ENCODE measurements around the gene BTBD9. TPM values are rescaled to one million over a fixed set of nuclear protein-coding genes. Genes with fewer than 3 reads are reported as not detected.

BTBD9 gene
- total RNA-seq, 3 donors from 2014 or later: 12.8 to 25.5 (median 19.0) TPM

DNA sequence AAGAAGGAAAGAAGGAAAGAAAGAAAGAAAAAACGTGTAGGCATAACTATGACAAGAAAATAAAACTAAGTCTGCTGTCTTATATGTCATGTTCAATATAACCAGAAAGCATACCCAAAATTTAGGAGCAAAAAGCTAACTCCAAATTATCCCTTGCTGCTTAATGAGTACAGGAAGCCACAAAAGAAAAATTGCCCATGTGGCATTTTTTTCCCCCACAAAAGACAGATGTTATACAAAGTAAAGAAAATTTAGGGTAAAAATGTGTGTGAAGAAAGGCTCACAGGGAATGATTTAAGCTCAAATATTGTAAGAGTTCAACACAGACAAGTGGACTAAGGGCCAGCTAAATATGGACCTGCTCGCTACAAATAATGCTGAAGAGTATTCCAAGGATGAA, 263.8 kb downstream of the BTBD9 start:
- no peak overlapping the region for H3K27ac ChIP-seq
- no peaks in the 10 kb centered on the region for H3K36me3 ChIP-seq
- intact Hi-C loops (cut with DNase I; ENCODE audit: low total_unique reads): loop anchor here (5.0 kb wide), 1 partner anchor 64 kb away; no protein-coding TSS in a partner anchor
- H3K4me3 ChIP-seq: no peak overlapping the region
- no peaks in the 10 kb centered on the region for H3K4me1 ChIP-seq
- no peaks in the 10 kb centered on the region for H3K9me3 ChIP-seq
- TF ChIP-seq POLR2AphosphoS5 (IDR thresholded peaks at IDR 0.05) (no peak), POLR2A (IDR thresholded peaks at IDR 0.05) (no peak)
- TF ChIP-seq, protein P1, sequence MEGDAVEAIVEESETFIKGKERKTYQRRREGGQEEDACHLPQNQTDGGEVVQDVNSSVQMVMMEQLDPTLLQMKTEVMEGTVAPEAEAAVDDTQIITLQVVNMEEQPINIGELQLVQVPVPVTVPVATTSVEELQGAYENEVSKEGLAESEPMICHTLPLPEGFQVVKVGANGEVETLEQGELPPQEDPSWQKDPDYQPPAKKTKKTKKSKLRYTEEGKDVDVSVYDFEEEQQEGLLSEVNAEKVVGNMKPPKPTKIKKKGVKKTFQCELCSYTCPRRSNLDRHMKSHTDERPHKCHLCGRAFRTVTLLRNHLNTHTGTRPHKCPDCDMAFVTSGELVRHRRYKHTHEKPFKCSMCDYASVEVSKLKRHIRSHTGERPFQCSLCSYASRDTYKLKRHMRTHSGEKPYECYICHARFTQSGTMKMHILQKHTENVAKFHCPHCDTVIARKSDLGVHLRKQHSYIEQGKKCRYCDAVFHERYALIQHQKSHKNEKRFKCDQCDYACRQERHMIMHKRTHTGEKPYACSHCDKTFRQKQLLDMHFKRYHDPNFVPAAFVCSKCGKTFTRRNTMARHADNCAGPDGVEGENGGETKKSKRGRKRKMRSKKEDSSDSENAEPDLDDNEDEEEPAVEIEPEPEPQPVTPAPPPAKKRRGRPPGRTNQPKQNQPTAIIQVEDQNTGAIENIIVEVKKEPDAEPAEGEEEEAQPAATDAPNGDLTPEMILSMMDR (IDR thresholded peaks at IDR 0.05): no peak
- H3K27me3 ChIP-seq: no peaks in the 10 kb centered on the region
- no peak for DNase-seq (ENCODE audit: low spot score in 2 of 2)

DNA sequence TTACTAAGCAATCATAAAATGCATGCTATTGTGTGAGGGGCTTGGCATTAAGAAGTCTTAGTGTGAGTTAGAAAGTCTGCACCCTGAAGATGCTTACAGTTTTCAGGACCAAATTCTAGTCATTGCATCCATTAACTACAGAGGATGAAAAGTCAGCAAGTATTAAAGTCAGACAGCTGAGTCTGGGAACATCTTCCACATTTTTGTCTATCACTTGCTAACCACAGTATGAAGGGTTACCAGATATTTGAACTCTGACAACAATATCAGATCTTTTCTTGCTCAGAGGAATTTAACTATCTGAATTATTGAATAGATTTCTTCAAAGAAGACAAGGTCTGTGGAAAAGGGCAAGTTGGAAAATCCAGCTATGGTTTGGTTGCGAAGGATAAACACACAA, 264.4 kb downstream of the BTBD9 start:
- no peak for DNase-seq (ENCODE audit: low spot score in 2 of 2)
- Histone ChIP-seq H3K4me3 (no peak overlapping the region), H3K4me1 (no peaks in the 10 kb centered on the region), H3K9me3 (no peaks in the 10 kb centered on the region), H3K27ac (no peak overlapping the region), H3K27me3 (no peaks in the 10 kb centered on the region), H3K36me3 (no peaks in the 10 kb centered on the region)
- TF ChIP-seq, protein P1 (IDR thresholded peaks at IDR 0.05): no peak
- intact Hi-C loops (cut with DNase I; ENCODE audit: low total_unique reads): loop anchor here (5.0 kb wide), 1 partner anchor 63 kb away; no protein-coding TSS in a partner anchor

DNA sequence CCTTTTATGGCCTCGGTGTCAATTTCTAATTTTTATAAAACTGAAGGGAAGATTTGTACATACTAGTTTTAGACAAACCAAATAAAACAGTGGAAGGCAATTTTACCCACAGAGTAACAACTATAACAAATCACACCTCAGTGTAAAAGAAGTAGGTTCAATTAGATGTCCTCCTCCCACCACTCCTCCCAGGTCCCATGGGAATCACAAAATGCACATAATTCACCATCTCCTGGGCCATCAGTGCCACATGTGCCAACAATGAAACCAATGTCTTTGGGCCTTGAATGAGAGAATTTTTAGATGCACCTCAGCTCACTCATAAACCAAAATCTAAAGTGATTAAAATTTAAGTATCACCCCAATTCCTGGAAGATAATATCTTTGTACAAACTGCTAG, 267.8 kb downstream of the BTBD9 start:
- DNase-seq (ENCODE audit: low spot score in 2 of 2): no peak
- Histone ChIP-seq H3K4me1 (no peaks in the 10 kb centered on the region), H3K27ac (no peak overlapping the region), H3K27me3 (no peaks in the 10 kb centered on the region), H3K4me3 (no peak overlapping the region), H3K36me3 (no peaks in the 10 kb centered on the region), H3K9me3 (no peaks in the 10 kb centered on the region)
- TF ChIP-seq, protein P1 (IDR thresholded peaks at IDR 0.05): no peak
- TF ChIP-seq POLR2A (IDR thresholded peaks at IDR 0.05) (no peak), POLR2AphosphoS5 (IDR thresholded peaks at IDR 0.05) (no peak)
- intact Hi-C loops (cut with DNase I; ENCODE audit: low total_unique reads): no loop called here

DNA sequence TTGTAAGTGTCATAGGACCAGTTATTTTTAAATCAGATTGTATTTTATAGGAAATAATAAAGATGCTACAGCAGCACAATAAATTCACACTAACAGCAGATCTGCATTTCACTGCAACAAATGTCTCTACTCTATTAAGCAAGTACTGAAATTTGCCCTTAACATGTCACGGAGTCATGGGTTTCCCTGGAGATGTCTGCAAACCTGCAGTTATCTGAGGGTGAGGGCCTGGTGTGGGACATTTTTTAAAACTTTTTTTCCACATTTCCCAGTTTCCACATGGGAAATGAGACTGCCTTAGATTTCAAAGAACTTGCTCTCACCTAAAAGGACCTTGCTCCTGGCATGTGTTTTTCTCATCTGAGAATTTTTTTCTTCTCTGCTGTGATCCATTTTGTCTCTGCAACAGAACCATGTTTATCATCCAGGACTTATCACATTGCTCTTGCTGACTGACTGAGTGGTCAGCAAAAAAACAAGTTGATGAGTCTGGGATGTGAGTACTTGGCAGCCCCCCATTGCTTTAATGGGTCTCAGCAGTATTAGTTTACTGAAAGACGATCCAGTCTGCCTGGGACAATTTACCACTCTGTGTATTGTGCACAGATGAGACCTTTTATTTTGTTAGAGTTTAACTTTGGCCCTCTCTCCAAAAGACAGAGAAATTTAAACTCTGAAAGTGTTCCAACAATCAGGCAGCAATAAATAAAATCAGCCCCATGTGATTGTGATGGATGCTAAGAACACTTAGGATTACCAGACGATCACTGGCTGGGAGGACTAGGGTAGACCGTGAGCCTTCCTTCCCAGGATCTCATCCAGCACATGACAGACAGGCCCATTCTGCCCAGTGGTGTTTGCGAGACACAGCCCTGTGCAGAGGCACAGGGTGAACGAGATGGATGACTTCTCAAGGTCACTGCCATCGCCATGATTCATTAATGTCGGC, 268.8 kb downstream of the BTBD9 start:
- no peak for TF ChIP-seq POLR2A (IDR thresholded peaks at IDR 0.05)
- Histone ChIP-seq H3K4me1 (no peaks in the 10 kb centered on the region), H3K27me3 (no peaks in the 10 kb centered on the region), H3K9me3 (no peaks in the 10 kb centered on the region), H3K27ac (peak overlapping the region in 1 of 2 donors; percentile 45), H3K36me3 (no peaks in the 10 kb centered on the region), H3K4me3 (no peak overlapping the region)
- DNase-seq (ENCODE audit: low spot score in 2 of 2): no peak
- intact Hi-C loops (cut with DNase I; ENCODE audit: low total_unique reads): no loop called here

DNA sequence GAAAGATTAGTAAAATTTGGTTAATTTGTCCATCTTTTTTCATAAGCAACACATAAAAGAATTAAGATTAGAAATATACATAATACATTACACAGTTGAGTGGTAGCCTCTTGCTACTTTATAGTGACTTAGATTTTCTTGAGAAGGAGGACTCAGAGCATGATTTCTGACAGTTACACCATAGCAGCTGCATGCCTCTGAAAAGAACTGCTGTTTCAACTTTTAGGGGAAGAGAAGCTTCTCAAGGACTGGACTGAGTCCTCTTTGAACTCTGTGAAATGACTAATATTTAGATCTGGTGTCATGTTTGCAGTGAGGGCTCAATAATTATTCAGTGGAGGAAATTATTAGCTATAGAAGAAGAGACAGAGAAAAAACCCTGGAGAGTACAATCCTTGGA, 272.5 kb downstream of the BTBD9 start:
- DNase-seq (ENCODE audit: low spot score in 2 of 2): no peak
- no peak overlapping the region for H3K4me3 ChIP-seq
- intact Hi-C loops (cut with DNase I; ENCODE audit: low total_unique reads): no loop called here
- H3K27ac ChIP-seq: no peak overlapping the region
- no peaks in the 10 kb centered on the region for H3K9me3 ChIP-seq
- H3K36me3 ChIP-seq: no peaks in the 10 kb centered on the region
- TF ChIP-seq, protein P1 (IDR thresholded peaks at IDR 0.05): no peak
- TF ChIP-seq POLR2A (IDR thresholded peaks at IDR 0.05) (no peak), POLR2AphosphoS5 (IDR thresholded peaks at IDR 0.05) (no peak)
- no peaks in the 10 kb centered on the region for H3K27me3 ChIP-seq
- no peaks in the 10 kb centered on the region for H3K4me1 ChIP-seq
